Breast epithelium (tissue), 3 donors: ENCODE measurements around the gene SPIRE2.

Experiments used
- POLR2A ChIP-seq: fragments of 450-650 bp; IDR thresholded peaks from one replicate; pipeline ENCODE4 v1.6.1; 2016; ENCODE audit warnings: antibody characterized with exemption, mild to moderate bottlenecking, moderate library complexity
- POLR2AphosphoS5 ChIP-seq, 3 donors: sonication (generic); formaldehyde crosslinking; IDR thresholded peaks; one replicate each; pipeline ENCODE4 v1.6.1; 2017; ENCODE audit warnings: antibody characterized with exemption in 3 of 3
- TF ChIP-seq, protein P1 (sequence below), 3 donors: fragments of 450-650 bp; IDR thresholded peaks; one replicate each; pipeline ENCODE4 v1.5.1; 2016 to 2017; ENCODE audit warnings: antibody characterized with exemption in 3 of 3, mild to moderate bottlenecking in 3 of 3, moderate library complexity in 3 of 3

DNA sequence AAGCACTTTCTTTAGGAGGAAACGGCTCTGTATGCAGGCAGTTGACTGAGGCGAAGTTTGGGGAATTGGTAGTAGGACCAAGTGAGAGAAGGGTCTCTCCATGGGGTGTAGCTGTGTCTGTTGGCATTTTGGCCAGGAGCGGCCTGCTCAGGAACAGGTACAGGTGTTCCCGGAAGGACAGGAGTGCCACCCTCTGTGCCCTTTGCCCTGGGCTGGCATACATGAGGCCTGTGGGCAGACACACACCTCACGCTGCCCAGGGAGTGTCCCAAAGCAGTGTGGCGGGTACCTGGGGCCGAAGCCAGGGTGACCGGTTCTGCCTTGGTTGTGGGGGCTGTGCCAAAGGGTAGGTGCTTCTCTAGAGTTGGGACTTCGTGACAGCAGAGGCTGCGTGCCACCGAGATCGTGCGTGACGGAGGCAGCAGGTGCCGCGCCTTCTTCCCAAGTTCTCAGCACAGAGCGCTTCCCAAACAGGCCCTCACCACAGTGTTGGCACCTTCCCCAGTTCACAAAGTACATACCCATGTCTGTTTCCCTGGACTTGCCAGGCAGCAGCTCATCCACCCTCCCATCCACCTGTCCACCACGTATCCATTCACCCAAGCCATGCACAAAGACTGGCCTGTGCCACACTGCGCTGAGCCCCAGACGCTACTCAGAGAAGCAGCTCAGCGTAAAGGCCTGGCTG lies 25.2 kb downstream of the SPIRE2 start:
- TF ChIP-seq, protein P1, sequence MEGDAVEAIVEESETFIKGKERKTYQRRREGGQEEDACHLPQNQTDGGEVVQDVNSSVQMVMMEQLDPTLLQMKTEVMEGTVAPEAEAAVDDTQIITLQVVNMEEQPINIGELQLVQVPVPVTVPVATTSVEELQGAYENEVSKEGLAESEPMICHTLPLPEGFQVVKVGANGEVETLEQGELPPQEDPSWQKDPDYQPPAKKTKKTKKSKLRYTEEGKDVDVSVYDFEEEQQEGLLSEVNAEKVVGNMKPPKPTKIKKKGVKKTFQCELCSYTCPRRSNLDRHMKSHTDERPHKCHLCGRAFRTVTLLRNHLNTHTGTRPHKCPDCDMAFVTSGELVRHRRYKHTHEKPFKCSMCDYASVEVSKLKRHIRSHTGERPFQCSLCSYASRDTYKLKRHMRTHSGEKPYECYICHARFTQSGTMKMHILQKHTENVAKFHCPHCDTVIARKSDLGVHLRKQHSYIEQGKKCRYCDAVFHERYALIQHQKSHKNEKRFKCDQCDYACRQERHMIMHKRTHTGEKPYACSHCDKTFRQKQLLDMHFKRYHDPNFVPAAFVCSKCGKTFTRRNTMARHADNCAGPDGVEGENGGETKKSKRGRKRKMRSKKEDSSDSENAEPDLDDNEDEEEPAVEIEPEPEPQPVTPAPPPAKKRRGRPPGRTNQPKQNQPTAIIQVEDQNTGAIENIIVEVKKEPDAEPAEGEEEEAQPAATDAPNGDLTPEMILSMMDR (IDR thresholded peaks at IDR 0.05), result no peak
- TF ChIP-seq POLR2AphosphoS5 (IDR thresholded peaks at IDR 0.05) (no peak), POLR2A (no peak)
